Measurements from ENCODE around the gene PNMA6A. TPM values are rescaled to one million over a fixed set of nuclear protein-coding genes. Genes with fewer than 3 reads are reported as not detected.

Gene PNMA6A
- 2.0 and 4.6 TPM in 2 replicates for total RNA-seq

DNA sequence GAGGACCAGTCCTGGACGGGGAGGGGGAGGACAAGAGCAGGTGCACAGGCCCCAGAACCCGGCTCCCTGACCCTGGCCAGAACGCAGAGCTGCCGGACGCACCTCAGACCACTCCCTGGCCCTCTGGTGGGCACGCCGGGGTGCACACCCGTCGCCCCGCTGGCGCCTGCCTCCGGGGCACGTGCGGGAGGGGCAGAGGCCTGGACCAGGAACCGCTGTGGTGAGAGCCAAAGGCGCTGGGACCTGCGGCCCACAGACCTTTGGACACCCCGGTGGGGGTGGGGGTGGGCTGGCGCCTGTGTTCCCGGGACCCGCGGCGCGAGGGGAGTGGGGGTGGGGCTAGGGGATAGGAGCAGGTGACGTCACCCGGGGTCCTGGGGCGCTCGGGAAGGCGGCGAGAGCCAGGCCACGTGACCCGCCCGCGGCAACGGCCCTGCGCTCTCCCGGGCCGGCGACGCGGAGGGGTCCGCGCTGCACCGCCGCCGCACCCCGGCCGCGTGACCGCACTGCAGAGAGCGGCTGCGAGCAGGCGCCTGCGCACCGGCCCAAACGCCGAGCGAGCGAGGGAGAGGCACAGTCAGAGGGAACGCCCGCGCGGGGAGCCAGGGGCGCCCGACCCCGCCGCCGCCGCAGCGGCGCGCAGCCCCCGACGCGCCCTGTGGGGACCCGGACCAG lies at the start of gene PNMA6A:
Gene PNMA6A (plus strand): TSS at position 546 of the 675 bp plus-strand sequence. CDS start 609 bp downstream, outside the sequence.

DNA sequence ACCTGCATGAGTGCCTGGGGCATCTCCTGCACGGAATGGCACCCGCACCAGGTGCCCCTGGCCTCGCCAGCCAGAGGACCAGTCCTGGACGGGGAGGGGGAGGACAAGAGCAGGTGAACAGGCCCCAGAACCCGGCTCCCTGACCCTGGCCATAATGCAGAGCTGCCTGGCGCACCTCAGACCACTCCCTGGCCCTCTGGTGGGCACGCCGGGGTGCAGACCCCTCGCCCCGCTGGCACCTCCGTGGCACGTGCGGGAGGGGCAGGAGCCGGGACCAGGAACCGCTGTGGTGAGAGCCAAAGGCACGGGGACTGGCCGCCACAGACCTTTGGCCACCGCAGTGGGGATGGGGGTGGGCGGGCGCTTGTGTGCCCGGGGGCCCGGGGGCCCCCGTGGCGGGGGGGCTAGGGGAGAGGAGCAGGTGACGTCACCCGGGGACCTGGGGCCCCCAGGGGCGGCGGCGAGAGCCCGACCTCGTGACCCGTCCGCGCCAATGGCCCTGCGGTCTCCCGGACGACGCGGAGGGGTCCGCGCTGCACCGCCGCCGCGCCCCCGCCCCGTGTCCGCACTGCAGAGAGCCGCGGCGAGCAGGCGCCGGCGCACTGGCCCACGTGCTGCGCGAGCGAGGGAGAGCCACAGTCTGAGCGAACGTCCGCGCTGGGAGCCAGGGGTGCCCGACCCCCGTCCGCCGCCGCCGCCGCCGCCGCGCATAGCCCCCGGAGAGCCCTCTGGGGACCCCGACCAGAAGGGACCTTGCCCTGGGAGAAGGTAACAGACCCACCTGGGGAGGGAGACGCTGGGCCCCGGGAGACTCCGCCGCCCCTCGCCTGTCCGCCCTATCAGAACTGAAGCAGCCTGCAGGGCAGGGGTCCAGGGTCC lies 16.1 kb upstream of the PNMA6A start, which contains the start of gene PNMA3:
Gene PNMA3 (plus strand): TSS at position 600 of the 879 bp plus-strand sequence. CDS start 586 bp downstream, outside the sequence.

Other genes starting within 250 kb of the PNMA6A start
- 27.1 and 36.5 TPM in 2 replicates for gene CETN2, start 241.7 kb upstream of the PNMA6A start, total RNA-seq
- gene NSDHL, start 241.4 kb upstream of the PNMA6A start, total RNA-seq, result 21.7 and 25.9 TPM in 2 replicates
- 4.6 and 5.0 TPM in 2 replicates for gene ZNF185, start 174.4 kb upstream of the PNMA6A start, total RNA-seq
- not detected in 2 replicates for gene PNMA5, start 78.3 kb upstream of the PNMA6A start, total RNA-seq
- not detected in 2 replicates for gene PNMA3, start 16.0 kb upstream of the PNMA6A start, total RNA-seq
- gene MAGEA1, start 106.8 kb downstream of the PNMA6A start, total RNA-seq, result not detected in 2 replicates
- not detected in 2 replicates for gene PNMA6F, start 249.3 kb downstream of the PNMA6A start, total RNA-seq